SKM-1 treated with dmso at 0.1 percent for 144 hours (cell line): Measurements from ENCODE around the gene NFILZ.

Source experiments
- DNase-seq: peaks from one replicate; lab custom pipeline; 2025; ENCODE audit not compliant: unreplicated experiment; lab: John Stamatoyannopoulos, UW

NFILZ gene, protein sequence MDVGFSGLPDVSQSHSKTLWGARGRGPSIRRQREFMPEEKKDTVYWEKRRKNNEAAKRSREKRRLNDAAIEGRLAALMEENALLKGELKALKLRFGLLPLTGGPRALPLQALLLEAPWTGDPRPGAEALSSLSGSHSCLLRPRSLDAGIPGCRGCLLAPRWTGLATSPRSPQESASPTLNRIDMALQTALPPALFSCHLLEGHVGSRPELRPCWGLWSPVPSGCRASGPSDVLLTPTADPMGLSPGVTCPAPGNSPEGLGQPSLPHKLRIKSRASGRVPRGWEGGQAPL

DNA sequence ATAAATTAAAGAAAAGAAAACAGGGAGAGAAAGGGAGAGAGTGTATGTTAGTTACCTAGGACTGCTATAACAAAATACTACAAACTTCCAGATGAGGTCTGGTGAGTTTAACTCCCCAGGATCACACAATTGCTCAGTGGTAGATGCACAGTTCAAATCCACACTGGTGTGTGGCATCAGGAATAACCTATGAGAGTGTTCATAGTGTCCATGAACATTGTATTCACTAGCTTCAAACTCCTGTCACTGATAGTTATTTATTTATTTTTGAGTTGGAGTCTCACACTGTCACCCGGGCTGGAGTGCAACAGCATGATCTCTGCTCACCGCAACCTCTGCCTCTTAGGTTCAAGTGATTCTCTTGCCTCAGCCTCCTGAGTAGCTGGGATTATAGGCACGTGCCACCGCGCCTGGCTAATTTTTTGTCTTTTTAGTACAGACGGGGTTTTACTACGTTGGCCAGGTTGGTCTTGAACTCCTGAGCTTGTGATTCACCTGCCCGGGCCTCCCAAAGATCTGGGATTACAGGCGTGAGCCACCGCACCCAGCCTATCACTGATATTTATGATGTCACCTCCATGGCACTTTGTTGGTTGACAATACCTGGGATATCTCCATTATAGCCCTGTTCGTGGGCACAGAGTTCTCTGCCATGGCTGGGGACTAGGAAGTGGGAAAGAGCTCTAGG, at the start of gene NFILZ:
TSS of gene NFILZ (plus strand) at position 638 of the 688 bp plus-strand sequence. CDS start 46,133 bp downstream, outside the sequence.
- DNase-seq, result no peak

DNA sequence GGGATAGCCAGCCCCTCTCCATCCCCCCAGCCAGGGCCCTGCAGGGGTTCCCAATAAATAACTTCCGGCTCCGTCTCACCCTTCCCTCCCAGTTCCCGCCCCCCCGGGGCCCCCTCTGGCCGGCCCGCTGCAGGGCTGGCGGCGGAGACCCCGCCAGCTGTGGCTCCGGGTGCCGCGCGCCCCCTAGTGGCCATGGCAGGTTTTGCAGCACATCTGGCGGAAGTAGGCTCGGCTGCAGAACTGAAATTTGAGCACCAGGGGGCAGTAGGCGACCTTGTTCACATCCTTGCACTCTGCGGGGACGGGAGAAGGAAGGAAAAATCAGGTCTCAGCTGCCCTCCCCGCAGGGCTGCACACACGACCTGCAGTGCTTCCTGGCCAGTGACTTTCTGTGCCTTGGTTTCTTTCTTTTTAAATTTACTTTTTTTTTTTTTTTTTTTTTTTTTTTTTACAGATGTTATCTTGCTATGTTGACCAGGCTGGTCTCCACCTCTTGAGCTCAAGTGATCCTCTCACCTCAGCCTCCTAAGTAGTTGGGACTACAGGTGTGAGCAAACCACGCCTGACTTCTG, 49.6 kb upstream of the NFILZ start:
- DNase-seq, result peak; percentile 83

DNA sequence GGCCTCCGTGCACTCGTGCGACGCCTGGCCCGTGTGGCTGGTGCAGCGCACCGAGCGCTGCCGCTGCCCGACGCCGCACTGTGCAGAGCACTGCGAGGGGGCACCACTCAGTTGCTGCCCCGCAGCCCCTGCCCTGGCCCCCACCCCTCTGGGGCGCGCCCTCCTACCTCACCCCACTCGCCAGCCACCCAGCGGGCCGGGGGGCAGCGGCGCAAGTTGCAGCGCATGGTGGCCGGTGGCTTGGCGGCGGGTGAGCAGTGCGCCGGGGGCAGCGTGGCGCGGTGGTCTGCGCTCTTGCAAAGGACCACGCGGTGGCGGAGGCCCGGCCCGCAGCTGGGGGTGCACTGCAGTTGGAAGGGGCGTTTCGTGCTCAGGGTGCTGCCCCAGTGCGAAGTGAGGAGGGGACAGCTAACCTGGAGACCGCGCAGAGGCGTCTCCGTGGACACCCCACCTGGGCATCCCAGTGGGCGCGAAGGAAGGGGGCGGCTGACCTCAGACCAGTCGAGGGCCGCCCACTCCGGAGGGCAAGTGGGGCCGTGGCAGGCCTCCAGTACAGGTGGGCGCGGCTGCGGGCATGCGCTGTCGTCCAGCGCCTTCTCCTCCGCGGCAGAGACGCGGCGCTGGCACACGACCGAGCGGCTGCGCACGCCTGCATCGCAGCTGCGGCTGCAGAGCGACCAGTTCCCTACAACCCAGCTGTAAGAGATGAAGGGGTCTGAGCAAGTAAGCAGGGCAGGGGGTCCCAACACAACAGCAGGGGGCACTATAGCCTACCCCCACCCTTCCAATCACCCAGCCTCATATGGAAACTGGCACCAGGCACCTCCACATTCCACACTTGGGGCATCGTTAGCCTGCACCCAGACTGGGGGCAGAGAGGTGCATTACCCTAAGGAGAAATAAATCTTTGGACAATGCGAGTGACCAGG, 45.2 kb upstream of the NFILZ start:
- no peak for DNase-seq

GRCh38 chr19:8585894-8586750, 44.3 kb upstream of the NFILZ start:
- peak; percentile 48 for DNase-seq

GRCh38 chr19:8589177-8589714, 41.2 kb upstream of the NFILZ start:
- no peak for DNase-seq

DNA sequence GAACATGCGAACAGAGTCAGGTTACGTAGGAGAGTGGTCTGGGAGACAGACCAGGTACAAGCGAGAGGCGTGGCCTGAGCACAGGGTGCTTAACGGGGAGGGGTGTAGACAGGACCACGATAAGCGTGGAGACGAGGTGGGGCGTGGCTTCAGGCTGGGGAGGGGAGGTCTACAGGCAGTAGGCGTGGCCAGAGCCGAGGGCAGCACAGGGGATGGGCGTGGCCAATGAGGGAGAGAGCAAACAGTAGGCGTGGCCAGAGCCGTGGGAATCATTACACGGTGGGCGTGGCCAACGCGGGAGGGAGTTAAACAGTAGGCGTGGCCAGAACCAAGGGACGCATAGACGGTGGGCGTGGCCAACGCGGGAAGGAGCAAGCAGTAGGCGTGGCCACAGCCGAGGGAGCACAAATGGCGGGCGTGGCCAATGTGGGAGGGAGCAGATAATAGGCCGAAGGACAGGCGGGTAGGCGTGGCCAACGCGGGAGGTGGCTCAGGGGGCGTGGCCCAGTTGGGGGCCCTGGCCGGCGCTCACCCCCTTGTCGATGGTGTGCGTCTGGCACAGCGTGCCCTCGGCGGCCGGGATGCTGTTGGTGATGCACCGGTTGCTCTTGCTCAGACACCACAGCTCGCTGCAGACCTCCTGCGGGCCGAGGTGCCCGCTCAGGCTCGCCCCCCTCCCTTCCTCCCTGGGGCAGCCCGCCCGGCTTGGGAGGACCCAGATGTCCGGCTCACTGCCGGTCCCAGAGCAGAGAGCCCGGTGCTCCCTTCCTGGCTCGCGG, 38.0 kb upstream of the NFILZ start:
- peak; percentile 12 for DNase-seq

- DNase-seq, result peak; percentile 29
These were observed 36.5 kb upstream of the NFILZ start for GRCh38 chr19:8593931-8594330.

- DNase-seq, result no peak
These were observed 34.8 kb upstream of the NFILZ start for GRCh38 chr19:8595651-8596050.

DNA sequence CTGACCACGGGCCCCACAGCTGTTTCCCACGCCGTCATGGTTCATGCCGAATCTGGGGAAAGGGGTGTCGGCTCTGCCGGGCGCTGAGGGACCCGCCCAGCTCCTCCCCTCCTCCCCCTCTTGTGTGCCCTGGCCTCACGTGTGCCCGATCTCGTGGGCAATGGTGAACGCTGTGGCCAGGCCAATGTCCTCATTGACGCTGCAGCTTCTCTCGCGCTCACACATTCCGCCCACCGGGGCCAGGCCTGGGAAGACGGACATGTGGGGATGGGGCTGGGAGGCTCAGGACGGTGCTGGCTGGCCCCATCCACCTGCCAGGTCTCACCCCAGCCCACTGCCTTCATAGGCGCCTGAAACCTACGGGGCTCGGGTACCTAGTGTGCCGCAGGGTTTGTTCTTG, 34.3 kb upstream of the NFILZ start:
- DNase-seq, result no peak

DNA sequence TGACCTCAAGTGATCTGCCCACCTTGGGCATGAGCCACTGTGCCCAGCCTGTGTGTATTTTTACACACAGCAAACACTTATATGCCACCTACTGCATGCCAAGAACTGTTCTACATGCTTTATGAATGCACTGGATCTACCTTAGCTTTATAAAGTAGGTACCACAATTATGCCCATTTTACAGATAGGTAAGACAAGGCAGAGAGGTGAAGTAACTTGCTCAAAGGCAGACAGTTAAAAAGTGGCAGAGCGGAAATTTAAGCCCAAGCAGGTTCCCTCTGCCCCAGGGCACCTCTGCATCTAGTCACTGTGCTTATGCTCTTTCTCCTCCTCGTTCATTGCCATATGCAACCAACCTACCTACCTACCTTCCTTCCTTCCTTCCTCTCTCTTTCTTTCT, 30.4 kb upstream of the NFILZ start:
- no peak for DNase-seq

DNA sequence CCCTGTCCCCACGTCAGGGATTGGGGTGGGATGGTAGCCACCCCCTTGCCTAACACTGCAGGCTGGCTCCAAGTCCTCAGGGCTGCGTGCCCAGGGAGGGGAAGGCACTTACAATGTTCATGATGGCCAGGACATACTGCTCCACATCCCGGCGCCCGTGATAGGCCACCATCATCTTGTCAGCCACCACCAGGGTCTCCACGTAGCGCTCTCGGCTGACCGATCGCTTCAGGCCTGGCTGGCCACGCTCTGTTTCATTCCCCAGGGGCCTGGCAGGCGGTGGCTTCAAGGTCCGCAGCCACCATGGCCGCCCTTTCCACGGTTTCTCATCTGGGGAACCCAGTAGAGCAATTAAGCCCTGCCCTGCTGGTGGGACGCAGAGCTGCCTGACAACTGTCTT, 29.6 kb upstream of the NFILZ start:
- DNase-seq, result no peak

- no peak for DNase-seq
These were observed 28.6 kb upstream of the NFILZ start for GRCh38 chr19:8601796-8602195.

DNA sequence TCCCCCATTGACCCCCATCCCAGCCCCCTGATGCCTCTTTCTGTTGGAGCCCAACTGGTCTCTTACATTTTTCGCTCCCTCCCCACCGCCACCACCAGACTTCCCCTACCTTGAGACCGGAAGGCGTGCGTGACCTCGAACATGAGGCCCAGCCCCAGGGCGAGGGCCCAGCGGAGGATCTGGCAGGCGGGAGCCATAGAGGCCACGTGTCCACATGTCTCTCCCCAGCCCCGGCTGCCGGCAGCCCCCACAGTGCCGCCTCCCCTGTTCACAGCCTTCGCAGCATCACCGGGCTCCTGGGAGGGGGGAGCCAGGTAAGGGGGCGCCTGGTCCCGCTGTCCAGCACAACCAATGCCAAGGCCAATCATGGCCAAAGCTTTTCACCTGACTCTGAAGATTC, 24.9 kb upstream of the NFILZ start:
- DNase-seq, result no peak

GRCh38 chr19:8607386-8607785, 23.0 kb upstream of the NFILZ start:
- DNase-seq, result no peak

DNA sequence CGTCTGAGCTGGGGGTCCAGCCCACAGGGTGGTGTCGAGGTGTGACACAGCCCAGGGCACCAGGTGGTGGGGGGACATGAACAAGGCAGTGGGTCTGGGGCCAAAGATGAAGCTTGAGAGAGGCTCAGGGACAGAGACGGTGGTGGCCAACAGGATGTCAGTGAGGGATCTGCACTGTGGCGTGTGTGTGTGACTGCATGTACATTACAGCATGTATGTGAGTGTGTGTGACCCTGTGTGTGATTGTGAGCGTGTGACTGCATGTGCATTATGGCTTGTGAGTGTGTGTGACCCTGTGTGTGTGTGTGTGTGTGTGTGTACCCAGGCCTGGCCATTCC, 21.5 kb upstream of the NFILZ start:
- no peak for DNase-seq

GRCh38 chr19:8609279-8610040, 21.0 kb upstream of the NFILZ start:
- DNase-seq, result peak; percentile 44

DNA sequence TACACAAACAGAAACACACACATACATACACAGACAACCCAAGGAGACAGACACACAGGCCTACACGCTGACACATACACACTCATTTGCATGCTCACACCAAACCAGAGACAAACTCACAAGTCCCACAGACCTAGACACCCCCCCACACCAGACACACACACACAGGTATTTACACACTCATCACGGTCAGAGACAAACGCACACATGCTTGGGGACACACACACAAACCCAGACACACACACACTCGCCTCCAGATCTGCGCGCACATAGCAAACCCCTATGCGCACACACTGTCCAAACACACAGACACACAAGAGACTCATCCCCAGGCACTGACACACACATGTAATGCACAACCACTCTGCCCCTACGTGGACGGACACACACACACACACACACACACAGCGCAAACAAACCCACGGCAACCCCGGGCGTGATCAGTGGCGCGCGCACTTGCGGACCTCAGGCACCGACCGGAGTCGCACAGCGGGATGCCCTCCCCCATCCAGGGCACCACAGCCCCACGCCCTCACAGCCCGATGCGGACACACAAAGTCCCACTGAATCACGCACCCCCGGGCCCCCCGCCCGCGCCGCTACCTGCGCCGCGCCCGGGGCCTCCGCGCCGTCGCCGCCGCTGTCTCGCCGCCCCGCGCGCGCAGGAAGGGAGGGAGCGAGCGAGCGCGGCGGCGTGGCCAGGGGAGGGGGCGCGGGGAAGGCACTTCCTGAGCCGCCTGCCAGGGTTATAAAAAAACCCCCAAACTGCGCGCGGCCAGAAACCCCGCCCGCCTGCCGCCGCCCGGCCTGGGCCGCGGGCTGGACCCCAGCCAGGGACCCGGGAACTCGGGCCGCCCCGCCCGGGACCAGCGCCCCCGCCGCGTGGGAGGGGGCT, 20.1 kb upstream of the NFILZ start, which contains the start of gene ADAMTS10:
TSS of gene ADAMTS10 (minus strand) at position 675 of the 895 bp plus-strand sequence. CDS start 5,005 bp downstream, outside the sequence.
- DNase-seq, result peak; percentile 8

DNA sequence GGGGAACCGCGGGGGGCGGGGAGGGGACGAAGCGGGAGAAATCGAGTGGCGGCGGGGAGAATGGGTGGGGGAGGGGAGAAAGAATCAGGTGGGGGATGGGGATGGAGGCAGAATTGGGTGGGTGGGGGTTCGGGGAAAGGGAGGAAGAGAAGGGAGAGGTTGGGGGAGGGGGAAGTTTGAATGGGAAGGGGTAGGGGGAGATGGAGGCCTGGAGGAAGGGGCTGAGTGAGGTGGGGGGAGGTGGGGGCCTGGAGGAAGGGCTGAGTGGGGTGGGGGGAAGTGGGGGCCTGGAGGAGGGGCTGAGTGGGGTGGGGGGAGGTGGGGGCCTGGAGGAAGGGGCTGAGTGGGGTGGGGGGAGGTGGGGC, 19.5 kb upstream of the NFILZ start:
- no peak for DNase-seq
